GM18909 (cell line): ENCODE results near the gene E2F6.

ENCODE experiments used
- ATAC-seq: cut with Tn5 transposase; IDR thresholded peaks from one replicate; pipeline ENCODE4 v1.9.1; 2021; ENCODE audit warnings: mild to moderate bottlenecking; ENCODE audit not compliant: unreplicated experiment, poor library complexity

E2F6 gene

DNA sequence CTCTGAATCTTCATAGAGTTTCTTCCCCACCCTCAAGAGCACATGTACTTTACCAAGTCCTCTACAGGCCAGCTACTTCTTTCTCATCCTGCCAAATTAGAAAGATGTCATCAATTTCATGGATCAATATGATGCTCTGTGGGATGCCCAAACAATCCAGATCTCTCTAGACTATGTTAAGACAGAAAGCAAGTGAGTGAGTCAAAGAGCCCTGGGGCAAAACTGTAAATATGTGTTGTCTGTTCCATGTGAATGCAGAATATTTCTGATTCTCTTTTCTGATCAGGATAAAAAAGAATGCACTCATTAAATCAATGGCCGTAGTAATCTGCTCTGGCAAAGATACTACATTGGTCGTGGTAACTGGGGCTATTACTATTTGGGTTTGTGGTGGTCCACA lies 68.4 kb downstream of the E2F6 start:
- no peak for ATAC-seq

DNA sequence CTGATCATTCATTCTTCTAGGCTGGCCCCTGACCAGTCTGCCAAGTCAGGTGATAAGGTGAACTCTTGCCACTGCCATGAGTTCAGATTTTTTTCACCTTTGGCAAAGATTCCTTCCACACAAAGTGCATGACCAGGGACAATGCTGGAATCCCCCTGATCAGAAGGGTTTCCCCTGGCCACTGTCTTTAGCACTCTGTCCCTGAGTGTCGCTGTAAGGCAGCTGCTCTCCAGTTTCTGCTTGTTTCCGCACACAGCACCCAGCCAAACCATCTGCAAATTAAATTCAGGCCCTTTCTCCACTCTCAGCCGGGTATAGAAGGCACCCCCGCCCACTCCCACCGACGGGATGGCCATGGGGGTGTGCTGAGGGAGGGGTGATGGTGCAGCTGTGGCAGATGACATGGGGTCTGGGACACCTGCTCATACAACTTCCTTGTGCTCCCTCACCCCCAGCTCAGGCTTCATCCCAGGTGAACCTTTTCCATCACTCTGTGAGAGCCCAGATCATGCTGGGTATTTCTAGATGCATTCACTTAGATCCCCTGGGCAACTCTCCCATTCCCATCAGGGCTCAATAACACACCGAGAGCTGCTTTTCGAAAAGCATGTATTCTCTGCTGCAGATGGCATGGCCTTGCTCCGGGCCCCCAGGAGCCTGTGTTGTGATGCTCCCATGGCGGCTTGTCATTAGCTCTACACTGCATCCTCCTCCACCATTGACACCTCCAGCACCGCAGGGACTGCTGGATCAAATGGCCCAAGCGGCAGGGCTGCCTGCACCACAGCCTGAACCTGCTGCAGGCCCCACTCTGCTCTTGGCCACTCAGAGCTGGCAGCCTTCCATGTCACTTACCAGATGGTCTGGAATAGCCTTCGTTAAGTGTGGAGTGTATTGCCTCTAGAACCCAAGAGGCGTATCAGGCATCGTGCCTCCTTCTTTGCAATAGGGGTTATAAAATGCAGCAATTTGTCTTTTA lies 69.2 kb downstream of the E2F6 start:
- ATAC-seq, result no peak

DNA sequence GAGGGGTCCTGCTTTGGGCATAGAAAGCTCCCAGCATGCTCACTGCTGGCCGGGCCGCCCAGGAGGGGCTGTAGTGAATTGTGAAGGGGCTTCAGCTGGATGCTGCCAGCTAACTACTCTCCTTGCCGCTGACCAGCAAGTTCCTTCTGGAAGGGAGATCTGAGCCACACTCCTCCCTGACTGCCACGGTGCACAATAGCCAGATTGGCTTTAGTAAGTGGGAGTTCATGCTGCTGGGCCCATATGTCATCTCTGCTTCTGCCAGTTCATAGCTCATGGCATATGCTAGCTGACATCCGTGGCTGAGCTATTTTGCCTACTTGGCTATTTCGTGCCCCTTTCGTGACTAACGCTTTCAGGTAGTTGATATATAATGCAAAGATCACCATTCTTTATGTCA lies 69.9 kb downstream of the E2F6 start:
- ATAC-seq, result no peak

DNA sequence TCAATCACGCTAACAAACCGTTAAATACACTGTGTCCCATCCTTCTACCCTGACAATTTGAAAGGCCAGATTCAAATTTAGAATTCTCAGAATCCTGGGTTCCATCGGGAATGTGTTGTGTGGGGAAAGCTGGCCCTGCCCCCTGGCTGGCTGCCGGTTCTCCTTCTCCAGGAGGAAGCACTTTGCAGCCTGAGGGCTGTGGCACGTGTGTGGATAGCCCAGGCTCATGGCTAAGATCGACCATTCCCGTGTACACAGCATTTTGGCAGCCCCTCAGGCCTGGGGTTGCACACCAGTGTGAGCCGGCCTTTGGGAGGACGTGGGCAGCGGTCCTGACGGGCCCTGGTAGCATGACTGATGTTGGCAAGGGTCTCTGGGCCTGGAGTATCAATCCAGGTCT lies 70.6 kb downstream of the E2F6 start:
- ATAC-seq, result no peak
